K562 (cell line): ENCODE measurements around the gene MALAT1. TPM values are rescaled to one million over a fixed set of nuclear protein-coding genes. Genes with fewer than 3 reads are reported as not detected.
A peak's percentile ranks its signal among the peaks of the same experiment; 100 is the strongest.

ENCODE experiments used
- AFF4 ChIP-seq: sonication (generic); formaldehyde crosslinking; IDR thresholded peaks from 2 replicates; pipeline ENCODE4 v1.8.0; 2023; ENCODE audit warnings: mild to moderate bottlenecking, missing genetic modification reagents
- CBX1 ChIP-seq: sonication (generic); IDR thresholded peaks from 2 replicates; pipeline ENCODE4 v1.6.1; 2016; ENCODE audit warnings: antibody characterized with exemption, low read depth, mild to moderate bottlenecking
- DPF2 ChIP-seq: fragments of 450-650 bp; IDR thresholded peaks from 2 replicates; pipeline ENCODE4 v1.6.1; 2016
- ELF2 ChIP-seq: fragments of 250-450 bp; sonication (Bioruptor Pico); IDR thresholded peaks from 2 replicates; pipeline ENCODE4 v1.5.0; 2021; ENCODE audit warnings: mild to moderate bottlenecking
- ETV6 ChIP-seq, 3 experiments: fragments of 150-350 bp in 1 of 3; sonication (generic) in 1 of 3; formaldehyde crosslinking in 1 of 3; IDR thresholded peaks; 2 replicates each; pipeline versions ENCODE4 v1.6.1 to v1.8.0; 2014 to 2022; ENCODE audit warnings: borderline replicate concordance in 2 of 3, low read depth in 2 of 3, antibody characterized with exemption in 1 of 3, low read length in 1 of 3, mild to moderate bottlenecking in 1 of 3, missing genetic modification reagents in 1 of 3
- HDAC8 ChIP-seq: fragments of 450-650 bp; IDR thresholded peaks from 2 replicates; pipeline ENCODE4 v1.6.1; 2016; ENCODE audit warnings: mild to moderate bottlenecking, missing genetic modification characterization, moderate library complexity, missing compliant biosample characterization
- KDM1A ChIP-seq, 2 experiments: fragments of 450-650 bp; IDR thresholded peaks; 2 replicates each; pipeline ENCODE4 v1.6.1; 2016; ENCODE audit warnings: mild to moderate bottlenecking in 2 of 2
- KLF16 ChIP-seq: IDR thresholded peaks from 2 replicates; pipeline ENCODE4 v1.6.1; 2016; ENCODE audit warnings: antibody characterized with exemption
- LARP7 ChIP-seq: fragments of 450-650 bp; IDR thresholded peaks from 2 replicates; pipeline ENCODE4 v1.6.1; 2016
- LEF1 ChIP-seq: fragments of 450-650 bp; IDR thresholded peaks from 2 replicates; pipeline ENCODE4 v1.6.1; 2016; ENCODE audit warnings: mild to moderate bottlenecking
- MED1 ChIP-seq: sonication (generic); formaldehyde crosslinking; IDR thresholded peaks from 2 replicates; pipeline ENCODE4 v1.8.1; 2023; ENCODE audit warnings: missing genetic modification reagents, borderline replicate concordance
- MNT ChIP-seq, 2 experiments: fragments of 450-650 bp; conservative IDR thresholded peaks; 2 replicates each; pipeline ENCODE4 v1.6.1; 2017; ENCODE audit warnings: mild to moderate bottlenecking in 2 of 2, moderate library complexity in 2 of 2
- PHF8 ChIP-seq: fragments of 200-600 bp; sonication (generic); IDR thresholded peaks from 2 replicates; pipeline ENCODE4 v1.6.1; 2012; ENCODE audit warnings: mixed run types, mild to moderate bottlenecking, inconsistent platforms, low read length, moderate library complexity, borderline replicate concordance
- POLR2A ChIP-seq: fragments of 450-650 bp; conservative IDR thresholded peaks from 2 replicates; pipeline ENCODE4 v1.6.1; 2016
- PURB ChIP-seq: sonication (generic); formaldehyde crosslinking; IDR thresholded peaks from 2 replicates; pipeline ENCODE4 v1.9.0; 2021; ENCODE audit warnings: low read depth, mild to moderate bottlenecking, missing genetic modification reagents
- SNRNP70 ChIP-seq: fragments of 200-400 bp; formaldehyde crosslinking; optimal IDR thresholded peaks from 2 replicates; pipeline ENCODE3; 2017; ENCODE audit warnings: low read depth, low read length
- TAF1 ChIP-seq: IDR thresholded peaks from 2 replicates; pipeline ENCODE4 v1.6.1; 2011; ENCODE audit warnings: mild to moderate bottlenecking, low read length, moderate library complexity; ENCODE audit not compliant: insufficient read depth, control insufficient read depth, severe bottlenecking; ENCODE audit errors: extremely low read depth
- THAP12 ChIP-seq: fragments of 250-450 bp; sonication (Bioruptor Pico); IDR thresholded peaks from 2 replicates; pipeline ENCODE4 v1.9.0; 2021; ENCODE audit warnings: mild to moderate bottlenecking, inconsistent platforms
- ZNF197 ChIP-seq: fragments of 200-800 bp; sonication (Bioruptor generic); IDR thresholded peaks from 2 replicates; pipeline ENCODE4 v1.6.1; 2016; ENCODE audit warnings: low read depth, missing genetic modification characterization, missing compliant biosample characterization
- ZNF23 ChIP-seq: fragments of 250-450 bp; sonication (Bioruptor Pico); IDR thresholded peaks from 2 replicates; pipeline ENCODE4 v1.4.0; 2020; ENCODE audit warnings: mild to moderate bottlenecking
- ZNF668 ChIP-seq: fragments of 250-450 bp; sonication (Bioruptor Pico); IDR thresholded peaks from 2 replicates; pipeline ENCODE4 v1.8.0; 2022; ENCODE audit warnings: mild to moderate bottlenecking, inconsistent platforms
- polyA plus RNA-seq, 8 experiments: library from polyadenylated mRNA; depleted of rRNA in 4 of 8; stranded (reverse) in 5 of 8; unstranded in 3 of 8; fragments of >200 nt; fragmentation: Nextera tagmentation in 2 of 8; fragmentation: Illumina TruSeq in 1 of 8; extraction: Ambion mirVana in 2 of 8; extraction: Trizol in 1 of 8; gene quantifications; 2 replicates each; pipeline versions ENCODE4 v1.2.1 to v1.2.3, GENCODE V29; 2011 to 2014; ENCODE audit warnings: inconsistent platforms in 1 of 8, missing spikeins in 1 of 8
- total RNA-seq, 7 experiments: library from RNA; depleted of rRNA in 6 of 7; stranded (reverse); fragments of >200 nt in 6 of 7; fragmentation: Illumina TruSeq in 2 of 7; extraction: Trizol in 2 of 7; gene quantifications; 2 replicates each; pipeline versions ENCODE4 v1.2.1 to v1.2.3, GENCODE V29; 2011 to 2021; ENCODE audit warnings: low replicate concordance in 1 of 7

The MALAT1 gene
- total and polyA plus RNA-seq, 9 of the 15 experiments (the other 6 are each of a cell fraction or from before 2014, with no cell fraction given), result 363 to 8,715 (median 2,351) TPM

DNA sequence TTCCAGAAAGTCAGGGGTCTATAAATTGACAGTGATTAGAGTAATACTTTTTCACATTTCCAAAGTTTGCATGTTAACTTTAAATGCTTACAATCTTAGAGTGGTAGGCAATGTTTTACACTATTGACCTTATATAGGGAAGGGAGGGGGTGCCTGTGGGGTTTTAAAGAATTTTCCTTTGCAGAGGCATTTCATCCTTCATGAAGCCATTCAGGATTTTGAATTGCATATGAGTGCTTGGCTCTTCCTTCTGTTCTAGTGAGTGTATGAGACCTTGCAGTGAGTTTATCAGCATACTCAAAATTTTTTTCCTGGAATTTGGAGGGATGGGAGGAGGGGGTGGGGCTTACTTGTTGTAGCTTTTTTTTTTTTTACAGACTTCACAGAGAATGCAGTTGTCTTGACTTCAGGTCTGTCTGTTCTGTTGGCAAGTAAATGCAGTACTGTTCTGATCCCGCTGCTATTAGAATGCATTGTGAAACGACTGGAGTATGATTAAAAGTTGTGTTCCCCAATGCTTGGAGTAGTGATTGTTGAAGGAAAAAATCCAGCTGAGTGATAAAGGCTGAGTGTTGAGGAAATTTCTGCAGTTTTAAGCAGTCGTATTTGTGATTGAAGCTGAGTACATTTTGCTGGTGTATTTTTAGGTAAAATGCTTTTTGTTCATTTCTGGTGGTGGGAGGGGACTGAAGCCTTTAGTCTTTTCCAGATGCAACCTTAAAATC, 5.3 kb downstream of the MALAT1 start (continued):
- TF ChIP-seq THAP12 (CRISPR knock-in tag), result peak; percentile 52
- no peak for TF ChIP-seq CBX1
- no peak for TF ChIP-seq PHF8
- TF ChIP-seq SNRNP70, result no peak
- no peak for TF ChIP-seq MED1
- peak; percentile 94 for TF ChIP-seq POLR2A
- TF ChIP-seq AFF4 (CRISPR knock-in tag), result peak; percentile 35
- no peak for TF ChIP-seq ZNF668 (CRISPR knock-in tag)
- TF ChIP-seq KDM1A (IDR thresholded peaks at IDR 0.05), result no peak
- no peak for TF ChIP-seq PURB
- TF ChIP-seq ETV6 (IDR thresholded peaks at IDR 0.05; ENCODE audit: borderline replicate concordance in 1 of 2, low read depth in 2 of 2, low read length in 1 of 2), result peak; percentile 33 to 43; a peak in 1 of 4 replicates
- no peak for TF ChIP-seq ETV6 (CRISPR knock-in tag; IDR thresholded peaks at IDR 0.05; ENCODE audit: borderline replicate concordance)
- TF ChIP-seq HDAC8 (tag), result no peak
- TF ChIP-seq MNT (conservative IDR thresholded peaks at IDR 0.05), result no peak
- TF ChIP-seq DPF2, result no peak
- TF ChIP-seq ZNF197 (CRISPR knock-in tag), result no peak
- TF ChIP-seq TAF1, result peak; percentile 43
- TF ChIP-seq ZNF23 (CRISPR knock-in tag), result 0 out of 2 replicates have a peak, but pooled peaks have one; percentile 56
- peak; percentile 50 for TF ChIP-seq ELF2 (CRISPR knock-in tag)
- no peak for TF ChIP-seq KLF16
- TF ChIP-seq LEF1, result 0 out of 2 replicates have a peak, but pooled peaks have one; percentile 38
- peak; percentile 96 for TF ChIP-seq LARP7
